ENCODE results near the gene ADAMTSL1. TPM values are rescaled to one million over a fixed set of nuclear protein-coding genes. Genes with fewer than 3 reads are reported as not detected.

Gene ADAMTSL1
- total RNA-seq, 1 experiment from 2014 or later = 1.2 TPM

- H2BK12ac ChIP-seq (ENCODE audit: insufficient read length, low read depth, low read length) = no peak overlapping the region
- no peaks in the 10 kb centered on the region for H3K79me2 ChIP-seq (ENCODE audit: insufficient read depth, low read length)
- no peak overlapping the region for H4K8ac ChIP-seq (replicated peaks; ENCODE audit: insufficient read length, low read depth, low read length)
- Mint-ChIP-seq H3K4me3 (no peak overlapping the region), H3K9me3 (peaks cover 0 to 5% of the 10 kb centered on the region in 2 experiments; a peak in 2 of 5 replicates), H3K36me3 (ENCODE audit: insufficient read depth in 1 of 3, low read depth in 3 of 3) (no peaks in the 10 kb centered on the region), H3K27me3 (ENCODE audit: low read depth) (no peaks in the 10 kb centered on the region), H3K4me1 (peaks cover 10 to 11% of the 10 kb centered on the region in 2 experiments), H3K27ac (no peak overlapping the region)
- H3T11ph ChIP-seq (ENCODE audit: low read length) = no peak overlapping the region
- no peak overlapping the region for H2AK5ac ChIP-seq (ENCODE audit: insufficient read length, low read length)
- no peak overlapping the region for H4K5ac ChIP-seq (ENCODE audit: insufficient read length, low read depth, low read length)
- no peak for TF ChIP-seq CTCF (conservative IDR thresholded peaks at IDR 0.05)
- H2AFZ ChIP-seq (ENCODE audit: low read length) = no peak overlapping the region
- no peak overlapping the region for H3K4me2 ChIP-seq (ENCODE audit: insufficient read depth, insufficient read length, low read length)
- H3K4ac ChIP-seq (ENCODE audit: low read depth, low read length) = no peak overlapping the region
- H2BK120ac ChIP-seq (ENCODE audit: low read depth, low read length, poor library complexity, severe bottlenecking) = no peak overlapping the region
- no peak for DNase-seq
- H3K79me1 ChIP-seq (ENCODE audit: insufficient read depth, low read depth, low read length, poor library complexity, severe bottlenecking) = no peaks in the 10 kb centered on the region
- H2BK20ac ChIP-seq (ENCODE audit: low read depth, low read length, poor library complexity, severe bottlenecking) = no peak overlapping the region
- H3K23ac ChIP-seq (ENCODE audit: insufficient read length, low read depth, low read length) = no peak overlapping the region
- H4K91ac ChIP-seq (ENCODE audit: insufficient read length, low read depth, low read length) = no peak overlapping the region
- no peak overlapping the region for H3K56ac ChIP-seq (ENCODE audit: insufficient read length, low read depth, low read length)
- no peak overlapping the region for H2BK5ac ChIP-seq (ENCODE audit: insufficient read length, low read length)
- no peak overlapping the region for H3K14ac ChIP-seq (ENCODE audit: insufficient read depth, low read length)
- no peaks in the 10 kb centered on the region for H3K23me2 ChIP-seq (ENCODE audit: insufficient read length, low read depth, low read length, poor library complexity, severe bottlenecking)
- H4K20me1 ChIP-seq (ENCODE audit: control insufficient read depth, insufficient read depth, insufficient read length) = no peaks in the 10 kb centered on the region
- no peak overlapping the region for H3K18ac ChIP-seq (ENCODE audit: insufficient read length, low read depth, low read length)
- no peak overlapping the region for H3K27ac ChIP-seq (ENCODE audit: insufficient read length, low read depth, low read length)
- H2BK15ac ChIP-seq (ENCODE audit: low read depth, low read length) = no peak overlapping the region
- no peak overlapping the region for H3K9ac ChIP-seq (ENCODE audit: extremely low read depth, insufficient read length, low read length)
- no peaks in the 10 kb centered on the region for H3K9me3 ChIP-seq (ENCODE audit: control insufficient read depth, low read depth, low read length)
- WGBS (ENCODE audit: extremely low coverage, insufficient read length, low lambda C conversion rate) = no CpG with 5 or more reads among the region's 3 CpGs
- no peaks in the 10 kb centered on the region for H3K27me3 ChIP-seq (ENCODE audit: insufficient read depth, low read length)
- peaks cover 4% of the 10 kb centered on the region; the same call in 1 of the 2 replicates for H3K4me1 ChIP-seq (ENCODE audit: insufficient read depth, low read length)
Observed at GRCh38 chr9:18865542-18865941, 391.6 kb downstream of the ADAMTSL1 start.

Measured in H9 (cell line).